ENCODE measurements around the gene C21orf91.
"Not testable (repeated sequence)": the region's sequence is repeated elsewhere in the genome, so short reads cannot be mapped to it uniquely, and the experiment has no call there.

Gene C21orf91

DNA sequence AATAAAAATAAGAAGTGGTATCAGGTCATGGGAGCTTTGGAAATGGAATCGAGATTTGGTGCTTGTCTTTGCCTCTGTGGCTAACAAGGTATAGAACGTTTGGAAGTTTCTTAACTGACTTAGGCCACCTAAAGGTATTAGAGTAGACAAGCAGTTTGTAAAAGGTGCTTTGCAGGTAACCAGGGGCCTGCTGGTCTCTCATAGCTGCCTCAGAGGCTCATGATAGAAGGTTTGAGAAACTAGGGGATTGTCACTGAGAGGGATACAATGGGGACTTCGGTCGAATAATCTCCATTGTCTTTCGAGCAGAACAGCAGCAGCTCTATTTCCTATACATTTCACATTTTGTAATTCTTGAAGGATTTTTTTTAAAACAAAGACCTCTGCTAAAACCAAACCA lies 37.6 kb downstream of the C21orf91 start:
- no peak for DNase-seq
- intact Hi-C loops (cut with DNase I), result no loop called here

- DNase-seq, result no peak
- intact Hi-C loops (cut with DNase I), result no loop called here
Measured at GRCh38 chr21:17780539-17780938, 38.6 kb downstream of the C21orf91 start.

GRCh38 chr21:17779980-17780379 lies 39.2 kb downstream of the C21orf91 start:
- intact Hi-C loops (cut with DNase I), result no loop called here
- DNase-seq, result no peak

DNA sequence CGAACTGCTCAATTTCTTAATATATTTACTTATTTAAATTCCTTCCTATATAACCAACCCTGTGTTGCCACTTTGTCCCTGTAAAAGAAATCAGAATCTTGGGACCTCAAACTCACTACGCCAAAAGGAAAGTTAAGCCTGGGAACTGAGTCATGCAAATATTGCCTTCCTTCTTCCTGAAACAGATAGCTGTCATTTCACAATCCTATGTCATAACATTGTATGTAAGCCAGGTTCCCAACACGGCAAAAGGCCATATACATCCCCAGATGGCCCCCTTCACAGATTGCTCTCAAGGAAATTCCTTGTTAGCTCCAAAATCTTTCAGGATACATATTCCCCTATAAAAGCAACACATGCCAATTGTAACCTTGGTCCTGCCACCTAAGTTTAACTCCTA lies 39.7 kb downstream of the C21orf91 start:
- DNase-seq, result no peak
- intact Hi-C loops (cut with DNase I), result no loop called here

DNA sequence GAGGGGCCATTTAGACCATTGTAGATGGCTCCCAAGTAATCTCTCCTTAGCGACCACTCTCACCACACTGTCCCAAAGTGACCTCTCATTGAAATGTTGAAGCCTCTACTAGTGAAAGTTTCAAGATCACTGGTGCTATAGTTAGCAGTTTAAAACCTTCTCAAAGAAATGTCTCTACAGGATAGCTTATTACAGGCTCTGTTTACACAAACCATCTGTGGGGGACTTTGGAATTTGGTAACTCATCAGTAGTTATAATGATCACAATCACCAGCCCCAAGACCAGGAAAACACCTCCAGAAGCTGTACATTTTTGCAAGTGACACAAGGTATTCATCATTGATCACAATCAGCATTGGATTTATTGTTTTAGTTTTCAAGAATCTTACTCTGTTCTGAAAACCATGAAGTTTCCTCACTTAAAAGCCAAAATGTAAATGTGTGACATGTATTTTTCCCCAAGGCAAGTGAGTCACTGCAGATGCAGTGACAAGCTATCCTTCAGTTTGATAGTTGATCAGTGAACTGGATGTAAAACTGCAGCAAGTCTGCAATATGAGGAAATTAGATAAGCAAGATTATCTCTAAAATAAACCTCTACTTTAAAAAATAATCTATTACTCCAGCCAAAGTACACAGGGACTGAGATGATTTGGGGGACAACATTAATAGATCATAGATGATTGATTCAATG lies 41.9 kb downstream of the C21orf91 start:
- intact Hi-C loops (cut with DNase I), result no loop called here
- DNase-seq, result no peak

DNA sequence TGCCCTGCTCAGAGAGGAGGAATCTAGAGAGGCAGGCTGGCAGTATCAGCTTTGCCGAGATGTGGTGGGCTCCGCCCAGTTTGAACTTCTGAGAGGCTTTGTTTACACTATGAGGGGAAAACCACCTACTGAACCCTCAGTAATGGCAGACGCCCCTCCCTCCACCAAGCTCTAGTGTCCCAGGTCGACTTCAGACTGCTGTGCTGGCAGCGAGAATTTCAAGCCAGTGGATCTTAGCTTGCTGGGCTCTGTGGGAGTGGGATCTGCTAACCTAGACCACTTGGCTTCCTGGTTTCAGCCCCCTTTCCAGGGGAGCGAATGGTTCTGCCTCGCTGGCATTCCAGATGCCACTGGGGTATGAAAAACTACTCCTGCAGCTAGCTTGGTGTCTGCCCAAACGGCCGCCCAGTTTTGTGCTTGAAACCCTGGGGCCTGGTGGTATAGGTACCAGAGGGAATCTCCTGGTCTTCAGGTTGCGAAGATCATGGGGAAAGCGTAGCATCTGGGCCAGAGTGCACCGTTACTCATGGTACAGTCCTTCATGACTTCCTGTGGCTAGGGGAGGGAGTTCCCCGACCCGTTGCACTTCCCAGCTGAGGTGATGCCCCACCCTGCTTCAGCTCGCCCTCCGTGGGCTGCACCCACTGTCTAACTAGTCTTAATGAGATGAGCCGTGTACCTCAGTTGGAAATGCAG lies 43.6 kb downstream of the C21orf91 start:
- intact Hi-C loops (cut with DNase I), result no loop called here
- peak in 1 of 10 donors; percentile 64 for DNase-seq

DNA sequence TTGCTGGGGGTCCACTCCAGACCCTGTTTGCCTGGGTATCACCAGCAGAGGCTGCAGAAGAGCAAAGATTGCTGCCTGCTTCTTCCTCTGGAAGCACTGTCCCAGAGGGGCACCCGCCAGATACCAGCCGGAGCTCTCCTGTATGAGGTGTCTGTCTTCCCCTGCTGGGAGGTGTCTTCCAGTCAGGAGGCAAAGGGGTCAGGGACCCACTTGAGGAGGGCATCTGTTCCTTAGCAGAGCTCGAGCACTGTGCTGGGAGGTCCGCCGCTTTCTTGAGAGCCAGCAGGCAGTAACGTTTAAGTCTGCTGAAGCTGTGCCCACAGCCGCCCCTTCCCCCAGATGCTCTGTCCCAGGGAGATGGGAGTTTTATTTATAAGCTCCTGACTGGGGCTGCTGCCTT lies 44.1 kb downstream of the C21orf91 start:
- peak in 1 of 10 donors; percentile 63 for DNase-seq
- intact Hi-C loops (cut with DNase I), result not testable (repeated sequence)

DNA sequence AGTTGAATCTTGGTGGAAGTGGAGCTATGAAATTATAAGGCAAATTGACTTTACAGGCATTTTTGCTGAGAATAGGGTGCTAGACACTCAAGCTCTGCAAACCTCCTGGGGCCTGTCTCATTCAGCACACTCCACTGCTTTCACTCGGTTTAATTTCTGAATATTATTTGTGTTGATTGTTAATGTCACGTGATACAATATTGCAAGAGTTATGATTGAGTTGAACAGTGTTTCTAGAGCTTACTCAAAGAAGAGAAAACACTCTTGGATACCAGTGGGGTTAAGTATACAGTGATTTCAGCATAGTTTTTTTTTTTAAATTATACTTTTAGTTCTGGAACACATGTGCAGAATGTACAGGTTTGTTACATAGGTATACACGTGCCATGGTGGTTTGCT lies 49.7 kb downstream of the C21orf91 start:
- DNase-seq, result no peak
- intact Hi-C loops (cut with DNase I), result no loop called here

- intact Hi-C loops (cut with DNase I), result no loop called here
- DNase-seq, result no peak
Measured at GRCh38 chr21:17768840-17769446, 50.2 kb downstream of the C21orf91 start.

GRCh38 chr21:17765207-17765606 lies 53.9 kb downstream of the C21orf91 start:
- intact Hi-C loops (cut with DNase I), result no loop called here

DNA sequence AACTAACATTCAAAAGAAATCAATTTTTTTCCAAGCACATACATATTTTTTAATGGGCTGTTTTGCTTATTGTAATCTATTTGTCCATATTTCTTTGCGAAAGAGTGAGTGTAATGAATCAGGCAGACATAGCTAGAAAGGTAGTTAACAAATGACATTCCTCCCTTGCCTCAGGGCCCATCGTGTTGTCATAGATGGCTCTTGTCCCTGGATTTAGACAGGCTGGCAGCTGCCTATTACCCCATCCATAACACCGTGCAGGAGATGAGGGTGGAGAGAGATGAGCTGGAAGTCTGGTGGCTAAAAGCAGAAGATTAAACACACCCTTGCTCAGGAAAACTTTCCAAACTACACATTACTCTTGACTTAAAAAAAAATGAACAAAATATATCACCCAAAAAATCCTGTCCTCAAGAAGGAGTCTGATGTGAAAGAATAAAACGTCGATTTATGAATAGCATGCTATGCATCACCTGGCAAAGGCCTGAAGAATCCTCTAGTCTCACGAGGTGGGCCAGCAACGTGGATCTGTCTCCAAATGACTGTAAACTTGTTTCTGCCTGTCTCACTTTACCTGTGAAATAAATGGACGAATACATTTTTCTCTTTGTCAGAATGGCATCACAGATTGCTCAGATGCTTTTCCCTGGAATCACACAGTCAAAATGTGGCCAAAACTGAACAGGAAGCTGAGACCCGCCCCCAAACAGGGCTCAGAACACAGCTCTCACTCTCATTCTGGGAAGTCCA lies 55.7 kb downstream of the C21orf91 start:
- DNase-seq, result no peak
- intact Hi-C loops (cut with DNase I), result no loop called here

More at GRCh38 chr21:17765207-17765606, 53.9 kb downstream of the C21orf91 start:
- DNase-seq, result no peak

GRCh38 chr21:17759511-17760178 lies 59.5 kb downstream of the C21orf91 start:
- intact Hi-C loops (cut with DNase I), result no loop called here
- no peak for DNase-seq

- intact Hi-C loops (cut with DNase I), result no loop called here
- no peak for DNase-seq
Measured at GRCh38 chr21:17758683-17759082, 60.5 kb downstream of the C21orf91 start.

DNA sequence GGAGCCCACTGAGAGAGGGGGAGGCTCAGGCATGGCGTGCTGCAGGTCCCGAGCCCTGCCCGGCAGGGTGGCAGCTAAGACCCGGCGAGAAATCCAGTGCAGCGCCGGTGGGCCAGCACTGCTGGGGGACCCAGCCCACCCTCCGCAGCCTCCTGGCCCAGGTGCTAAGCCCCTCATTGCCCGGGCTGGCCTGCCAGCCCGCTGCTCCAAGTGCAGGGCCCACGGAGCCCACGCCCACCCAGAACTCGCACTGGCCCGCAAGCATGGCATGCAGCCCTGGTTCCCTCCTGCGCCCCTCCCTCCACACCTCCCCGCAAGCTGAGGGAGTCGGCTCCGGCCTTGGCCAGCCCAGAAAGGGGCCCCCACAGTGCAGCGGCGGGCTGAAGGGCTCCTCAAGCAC lies 61.5 kb downstream of the C21orf91 start:
- intact Hi-C loops (cut with DNase I), result no loop called here
- peak in 1 of 10 donors; percentile 83 for DNase-seq

DNA sequence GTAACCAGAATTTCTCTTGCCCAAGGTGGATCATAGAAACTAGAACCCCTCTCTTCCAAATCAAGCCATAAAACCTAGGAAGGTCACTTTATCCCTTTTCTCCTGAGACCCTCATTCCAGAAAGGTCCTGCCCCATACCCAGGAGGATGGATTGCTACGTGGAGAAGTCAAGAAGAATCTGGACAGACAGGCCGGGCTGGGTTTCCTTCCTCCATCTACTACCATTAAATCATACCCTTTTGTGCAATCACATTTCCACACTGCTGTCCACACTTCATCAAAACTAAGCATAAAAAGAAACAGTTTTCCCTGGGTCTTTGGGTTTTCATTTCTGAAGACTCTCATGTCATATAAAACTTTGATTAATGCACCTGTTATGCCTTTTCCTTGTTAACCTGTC lies 65.4 kb downstream of the C21orf91 start:
- no peak for DNase-seq
- intact Hi-C loops (cut with DNase I), result no loop called here

- intact Hi-C loops (cut with DNase I), result no loop called here
- no peak for DNase-seq
Measured at GRCh38 chr21:17752171-17752570, 67.0 kb downstream of the C21orf91 start.

DNA sequence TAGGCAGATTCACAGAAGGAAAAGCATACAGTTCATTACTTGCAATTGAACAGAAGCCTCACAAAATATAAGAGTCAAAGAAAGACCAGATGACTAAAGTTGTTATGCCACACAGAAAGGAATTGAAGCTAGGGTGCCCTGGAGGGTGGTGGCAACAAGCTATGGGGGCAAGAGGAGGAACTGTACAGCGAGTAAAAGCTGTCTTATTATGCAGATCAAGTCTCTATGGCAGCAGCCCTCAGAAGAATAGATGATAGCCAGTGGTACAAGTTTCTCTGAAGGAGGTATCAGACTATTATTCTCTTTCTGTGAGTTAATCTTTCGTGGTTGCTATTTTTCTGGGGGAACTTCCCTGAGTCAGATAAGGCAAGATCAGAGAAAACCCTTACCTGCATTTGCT lies 72.2 kb downstream of the C21orf91 start:
- intact Hi-C loops (cut with DNase I), result no loop called here
- no peak for DNase-seq

DNA sequence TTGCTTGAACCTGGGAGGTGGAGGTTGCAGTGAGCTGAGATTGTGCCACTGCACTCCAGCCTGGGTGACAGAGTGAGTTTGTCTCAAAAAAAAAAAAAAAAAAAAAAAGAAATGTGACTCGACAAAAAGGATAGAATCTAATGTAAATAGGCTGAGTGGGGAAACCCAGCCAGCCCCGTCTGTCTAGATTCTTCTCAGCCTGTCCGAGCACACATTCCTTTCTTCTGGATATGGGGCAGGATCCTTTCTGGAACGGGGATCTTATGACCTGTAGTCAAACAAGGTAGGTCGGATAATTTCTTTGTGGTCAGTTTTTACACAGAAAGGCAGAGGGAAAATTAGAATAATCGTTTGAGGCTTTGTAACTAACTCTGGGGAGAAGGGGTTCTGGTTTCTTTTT lies 74.1 kb downstream of the C21orf91 start:
- intact Hi-C loops (cut with DNase I), result no loop called here
- no peak for DNase-seq

DNA sequence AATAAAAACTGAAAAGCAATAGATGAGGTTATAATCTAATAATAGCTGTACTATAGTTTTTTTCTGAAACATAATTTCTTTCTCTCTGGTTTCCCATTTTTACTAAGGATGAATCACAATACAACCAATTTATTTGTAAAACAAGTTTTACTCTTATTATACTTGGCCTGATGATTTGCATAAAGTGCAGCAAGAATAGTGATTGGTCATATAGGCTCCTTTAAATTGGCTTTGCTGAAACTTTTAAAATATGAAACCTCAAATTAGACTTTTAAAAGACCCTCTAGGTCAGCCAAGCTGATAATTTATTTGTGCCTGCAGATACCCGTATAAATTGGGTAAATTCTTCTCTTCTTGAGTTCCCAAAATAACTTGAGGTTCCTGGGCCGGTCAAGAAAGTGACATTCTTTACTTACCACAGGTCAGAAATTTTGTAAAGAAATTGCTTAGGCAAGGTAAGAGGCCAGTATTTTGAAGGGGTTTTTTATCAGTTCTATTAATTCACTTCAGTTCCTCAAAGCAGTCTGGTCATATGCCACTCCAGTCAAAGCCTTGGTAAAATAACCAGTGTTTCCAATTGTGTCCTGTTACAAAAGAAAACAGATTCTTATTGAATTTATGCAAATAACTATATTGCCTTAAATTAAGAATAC lies 76.1 kb downstream of the C21orf91 start:
- DNase-seq, result no peak
- intact Hi-C loops (cut with DNase I), result no loop called here

DNA sequence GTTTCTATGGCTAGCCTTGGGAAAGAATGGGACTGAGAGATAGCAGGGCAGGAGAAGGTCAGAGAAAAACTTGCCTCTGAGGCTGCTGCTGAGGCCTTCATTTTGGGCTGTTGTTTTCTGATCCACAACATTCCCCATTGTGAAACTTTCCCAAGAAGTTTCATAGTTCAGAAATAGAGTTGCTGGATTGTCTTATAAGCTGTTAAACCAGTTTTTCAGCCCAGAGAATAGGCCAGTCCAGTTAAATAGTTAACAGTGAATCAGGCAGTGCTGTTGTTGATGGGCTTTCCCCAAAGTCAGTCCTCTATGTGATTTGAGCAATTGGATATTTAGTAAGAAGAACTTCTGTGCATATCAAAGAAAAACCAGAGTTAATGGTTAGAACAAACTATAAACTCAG lies 77.0 kb downstream of the C21orf91 start:
- intact Hi-C loops (cut with DNase I), result no loop called here
- DNase-seq, result no peak
